K562 (cell line): ENCODE measurements around the gene GLRX2. TPM values are rescaled to one million over a fixed set of nuclear protein-coding genes. Genes with fewer than 3 reads are reported as not detected.

Experiments
- CTCF ChIP-seq, 3 experiments: IDR thresholded peaks in 2 of 3; conservative IDR thresholded peaks in 1 of 3; 2 replicates each; pipeline ENCODE4 v1.5.1; 2011 to 2012; ENCODE audit warnings: low read length in 3 of 3, mild to moderate bottlenecking in 3 of 3, control low read depth in 2 of 3, improper control_type of control experiment in 1 of 3, inconsistent platforms in 1 of 3, low read depth in 1 of 3, mixed read lengths in 1 of 3, moderate library complexity in 1 of 3; ENCODE audit not compliant: insufficient read depth in 2 of 3
- DMBX1 ChIP-seq: fragments of 250-450 bp; sonication (Bioruptor Pico); IDR thresholded peaks from 2 replicates; pipeline ENCODE4 v1.8.0; 2022; ENCODE audit warnings: inconsistent platforms, mild to moderate bottlenecking, moderate library complexity, borderline replicate concordance
- FOXJ3 ChIP-seq: sonication (generic); formaldehyde crosslinking; IDR thresholded peaks from 2 replicates; pipeline ENCODE4 v1.4.0; 2020; ENCODE audit warnings: mild to moderate bottlenecking, missing genetic modification reagents
- HCFC1 ChIP-seq: IDR thresholded peaks from 2 replicates; pipeline ENCODE4 v1.6.1; 2012; ENCODE audit warnings: low read depth, low read length, improper control_type of control experiment
- HSF4 ChIP-seq: fragments of 250-450 bp; sonication (Bioruptor Pico); IDR thresholded peaks from 2 replicates; pipeline ENCODE4 v2.1.2; 2022; ENCODE audit warnings: mild to moderate bottlenecking, moderate library complexity, borderline replicate concordance
- MYC ChIP-seq, 2 experiments: fragments of 250-450 bp in 1 of 2; sonication (Bioruptor Pico) in 1 of 2; IDR thresholded peaks; 2 replicates each; pipeline versions ENCODE4 v1.5.1 to v1.6.1; 2012 to 2021; ENCODE audit warnings: low read depth in 2 of 2, borderline replicate concordance in 1 of 2, improper control_type of control experiment in 1 of 2, low read length in 1 of 2, mild to moderate bottlenecking in 1 of 2, moderate library complexity in 1 of 2
- POLR2AphosphoS5 ChIP-seq: IDR thresholded peaks from 2 replicates; pipeline ENCODE4 v1.6.1; 2011; ENCODE audit warnings: mild to moderate bottlenecking, low read depth, low read length, moderate library complexity; ENCODE audit not compliant: control insufficient read depth, insufficient read depth
- SFPQ ChIP-seq: fragments of 200-400 bp; formaldehyde crosslinking; IDR thresholded peaks from 2 replicates; pipeline ENCODE4 v1.6.1; 2017; ENCODE audit warnings: mild to moderate bottlenecking, low read depth, low read length, moderate library complexity
- SRF ChIP-seq, 2 experiments: fragments of 250-450, 450-650 bp in 1 of 2; sonication (Bioruptor Pico) in 1 of 2; sonication (generic) in 1 of 2; formaldehyde crosslinking; IDR thresholded peaks; 2 replicates each; pipeline versions ENCODE4 v1.5.0 to v1.5.1; 2020 to 2022; ENCODE audit warnings: mild to moderate bottlenecking in 1 of 2, missing genetic modification reagents in 1 of 2
- ZBTB11 ChIP-seq, 3 experiments: fragments of 200-800 bp in 1 of 3; fragments of 250-450 bp in 1 of 3; fragments of 450-650 bp in 1 of 3; sonication (Bioruptor Pico) in 1 of 3; sonication (Bioruptor generic) in 1 of 3; formaldehyde crosslinking in 1 of 3; IDR thresholded peaks; 2 replicates each; pipeline versions ENCODE4 v1.6.1 to v1.8.0; 2016 to 2022; ENCODE audit warnings: mild to moderate bottlenecking in 2 of 3, missing genetic modification characterization in 2 of 3, missing compliant biosample characterization in 1 of 3, moderate library complexity in 1 of 3
- ZNF384 ChIP-seq: IDR thresholded peaks from 2 replicates; pipeline ENCODE4 v1.6.1; 2012; ENCODE audit warnings: low read depth, low read length, improper control_type of control experiment
- ZNF707 ChIP-seq: fragments of 250-450 bp; sonication (Bioruptor Pico); conservative IDR thresholded peaks from 2 replicates; pipeline ENCODE4 v1.8.0; 2022; ENCODE audit warnings: inconsistent platforms, mild to moderate bottlenecking, moderate library complexity
- ZNF75A ChIP-seq: fragments of 450-650 bp; formaldehyde crosslinking; IDR thresholded peaks from 2 replicates; pipeline ENCODE4 v1.4.0; 2020; ENCODE audit warnings: mild to moderate bottlenecking
- ZNF830 ChIP-seq: fragments of 250-450 bp; sonication (Bioruptor Pico); IDR thresholded peaks from 2 replicates; pipeline ENCODE4 v1.5.0; 2021; ENCODE audit warnings: mild to moderate bottlenecking
- polyA plus RNA-seq, 8 experiments: library from polyadenylated mRNA; depleted of rRNA in 4 of 8; stranded (reverse) in 5 of 8; unstranded in 3 of 8; fragments of >200 nt; fragmentation: Nextera tagmentation in 2 of 8; fragmentation: Illumina TruSeq in 1 of 8; extraction: Ambion mirVana in 2 of 8; extraction: Trizol in 1 of 8; gene quantifications; 2 replicates each; pipeline versions ENCODE4 v1.2.1 to v1.2.3, GENCODE V29; 2011 to 2014; ENCODE audit warnings: inconsistent platforms in 1 of 8, missing spikeins in 1 of 8
- total RNA-seq, 7 experiments: library from RNA; depleted of rRNA in 6 of 7; stranded (reverse); fragments of >200 nt in 6 of 7; fragmentation: Illumina TruSeq in 2 of 7; extraction: Trizol in 2 of 7; gene quantifications; 2 replicates each; pipeline versions ENCODE4 v1.2.1 to v1.2.3, GENCODE V29; 2011 to 2021; ENCODE audit warnings: low replicate concordance in 1 of 7

Gene GLRX2
- total and polyA plus RNA-seq, 9 of the 15 experiments (the other 6 are each of a cell fraction or from before 2014, with no cell fraction given), result 13.3 to 82.6 (median 55.1) TPM

- TF ChIP-seq SFPQ, result no peak
- TF ChIP-seq ZBTB11 (CRISPR knock-in tag; IDR thresholded peaks at IDR 0.05), result peak in 1 of 3 experiments; percentile 56; a peak in 1 of 6 replicates
- TF ChIP-seq ZNF75A (CRISPR knock-in tag), result no peak
- no peak; the same call in 1 of the 2 replicates for TF ChIP-seq HCFC1
- TF ChIP-seq CTCF (IDR thresholded peaks at IDR 0.05 in 2 of 3, conservative IDR thresholded peaks at IDR 0.05 in 1 of 3; ENCODE audit: insufficient read depth in 2 of 3, low read depth in 1 of 3, low read length in 3 of 3), result peak; percentile 67 to 81 (median 74)
- TF ChIP-seq SRF (CRISPR knock-in tag; IDR thresholded peaks at IDR 0.05), result 0 out of 4 replicates have a peak, but pooled peaks of 1 of the 2 experiments have one; percentile 12
- no peak for TF ChIP-seq ZNF707 (CRISPR knock-in tag)
- peak; percentile 45 for TF ChIP-seq POLR2AphosphoS5
- peak; percentile 99 for TF ChIP-seq ZNF384
- no peak for TF ChIP-seq HSF4 (CRISPR knock-in tag)
- TF ChIP-seq FOXJ3 (CRISPR knock-in tag), result no peak
- peak; percentile 18; the same call in 1 of the 2 replicates for TF ChIP-seq MYC (IDR thresholded peaks at IDR 0.05; ENCODE audit: low read depth, low read length)
- no peak for TF ChIP-seq MYC (CRISPR knock-in tag; IDR thresholded peaks at IDR 0.05; ENCODE audit: borderline replicate concordance, low read depth)
- no peak for TF ChIP-seq ZNF830 (CRISPR knock-in tag)
- peak; percentile 12; the same call in 1 of the 2 replicates for TF ChIP-seq DMBX1 (CRISPR knock-in tag)
- TF ChIP-seq, all 486 proteins: peak for 22
Observed at GRCh38 chr1:193069748-193070385, 35.3 kb downstream of the GLRX2 start (continued).
